KMS-11 (cell line): ENCODE data around the gene UTS2B.

Experiments
- H2AFZ ChIP-seq: fragments of 200-600 bp; sonication (generic); 2 replicates; pipeline ENCODE4 v1.6.1; 2016; ENCODE audit warnings: antibody characterized with exemption, mixed run types, low read depth
- H3K27ac ChIP-seq: fragments of 200-600 bp; sonication (generic); 2 replicates; pipeline ENCODE4 v1.6.1; 2016; ENCODE audit warnings: mild to moderate bottlenecking, mixed run types
- H3K27me3 ChIP-seq: fragments of 200-600 bp; sonication (generic); 2 replicates; pipeline ENCODE4 v1.6.1; 2017; ENCODE audit warnings: mild to moderate bottlenecking, low read depth, mixed run types, moderate library complexity; ENCODE audit not compliant: insufficient read depth
- H3K36me3 ChIP-seq: fragments of 200-600 bp; sonication (generic); 2 replicates; pipeline ENCODE4 v1.6.1; 2017; ENCODE audit warnings: mild to moderate bottlenecking, mixed run types; ENCODE audit not compliant: insufficient read depth
- H3K4me1 ChIP-seq: fragments of 200-600 bp; sonication (generic); 2 replicates; pipeline ENCODE4 v1.6.1; 2016; ENCODE audit warnings: mild to moderate bottlenecking, low read depth, mixed run types; ENCODE audit not compliant: poor library complexity, severe bottlenecking
- H3K4me2 ChIP-seq: fragments of 200-600 bp; sonication (generic); 2 replicates; pipeline ENCODE4 v1.7.0; 2016; ENCODE audit warnings: mild to moderate bottlenecking, mixed run types
- H3K4me3 ChIP-seq: fragments of 200-600 bp; sonication (generic); IDR thresholded peaks from 2 replicates; pipeline ENCODE4 v1.6.1; 2017; ENCODE audit warnings: low read depth, low read length, mixed read lengths; ENCODE audit not compliant: insufficient read depth
- H3K79me2 ChIP-seq: fragments of 200-600 bp; sonication (generic); 2 replicates; pipeline ENCODE4 v1.6.1; 2016; ENCODE audit warnings: low read depth, mixed run types; ENCODE audit not compliant: insufficient read depth
- H3K9ac ChIP-seq: fragments of 200-600 bp; sonication (generic); 2 replicates; pipeline ENCODE4 v1.6.1; 2016; ENCODE audit warnings: mild to moderate bottlenecking, mixed run types
- H4K20me1 ChIP-seq: fragments of 200-600 bp; sonication (generic); 2 replicates; pipeline ENCODE4 v1.6.1; 2016; ENCODE audit warnings: mild to moderate bottlenecking, mixed run types; ENCODE audit not compliant: insufficient read depth
- TF ChIP-seq, protein P1 (sequence below): fragments of 200-600 bp; sonication (generic); conservative IDR thresholded peaks from 2 replicates; pipeline ENCODE4 v1.6.1; 2017; ENCODE audit warnings: low read depth, mild to moderate bottlenecking, antibody characterized with exemption, low read length, moderate library complexity, mixed read lengths

The UTS2B gene

GRCh38 chr3:191262650-191263049, 67.7 kb downstream of the UTS2B start:
- H3K4me1 ChIP-seq, result no peaks in the 10 kb centered on the region

GRCh38 chr3:191261304-191261638, 69.1 kb downstream of the UTS2B start:
- Histone ChIP-seq H3K36me3 (no peaks in the 10 kb centered on the region), H3K27me3 (no peaks in the 10 kb centered on the region), H4K20me1 (no peaks in the 10 kb centered on the region), H2AFZ (no peak overlapping the region), H3K79me2 (no peaks in the 10 kb centered on the region), H3K4me3 (no peak overlapping the region), H3K4me2 (no peak overlapping the region), H3K9ac (no peak overlapping the region), H3K27ac (no peak overlapping the region), H3K4me1 (peaks cover 5% of the 10 kb centered on the region)
- TF ChIP-seq, protein P1, sequence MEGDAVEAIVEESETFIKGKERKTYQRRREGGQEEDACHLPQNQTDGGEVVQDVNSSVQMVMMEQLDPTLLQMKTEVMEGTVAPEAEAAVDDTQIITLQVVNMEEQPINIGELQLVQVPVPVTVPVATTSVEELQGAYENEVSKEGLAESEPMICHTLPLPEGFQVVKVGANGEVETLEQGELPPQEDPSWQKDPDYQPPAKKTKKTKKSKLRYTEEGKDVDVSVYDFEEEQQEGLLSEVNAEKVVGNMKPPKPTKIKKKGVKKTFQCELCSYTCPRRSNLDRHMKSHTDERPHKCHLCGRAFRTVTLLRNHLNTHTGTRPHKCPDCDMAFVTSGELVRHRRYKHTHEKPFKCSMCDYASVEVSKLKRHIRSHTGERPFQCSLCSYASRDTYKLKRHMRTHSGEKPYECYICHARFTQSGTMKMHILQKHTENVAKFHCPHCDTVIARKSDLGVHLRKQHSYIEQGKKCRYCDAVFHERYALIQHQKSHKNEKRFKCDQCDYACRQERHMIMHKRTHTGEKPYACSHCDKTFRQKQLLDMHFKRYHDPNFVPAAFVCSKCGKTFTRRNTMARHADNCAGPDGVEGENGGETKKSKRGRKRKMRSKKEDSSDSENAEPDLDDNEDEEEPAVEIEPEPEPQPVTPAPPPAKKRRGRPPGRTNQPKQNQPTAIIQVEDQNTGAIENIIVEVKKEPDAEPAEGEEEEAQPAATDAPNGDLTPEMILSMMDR, result no peak

More at GRCh38 chr3:191262650-191263049, 67.7 kb downstream of the UTS2B start:
- no peak overlapping the region for H2AFZ ChIP-seq
- H3K27ac ChIP-seq, result no peak overlapping the region
- H3K79me2 ChIP-seq, result no peaks in the 10 kb centered on the region
- H3K4me2 ChIP-seq, result no peak overlapping the region
- no peak overlapping the region for H3K4me3 ChIP-seq
- no peaks in the 10 kb centered on the region for H3K27me3 ChIP-seq
- no peak overlapping the region for H3K9ac ChIP-seq
- H4K20me1 ChIP-seq, result no peaks in the 10 kb centered on the region
- TF ChIP-seq, protein P1, result no peak
- no peaks in the 10 kb centered on the region for H3K36me3 ChIP-seq

GRCh38 chr3:191260431-191261303, 69.7 kb downstream of the UTS2B start:
- Histone ChIP-seq H3K79me2 (no peaks in the 10 kb centered on the region), H3K4me2 (no peak overlapping the region), H3K27ac (no peak overlapping the region)

GRCh38 chr3:191259486-191259885, 70.8 kb downstream of the UTS2B start:
- Histone ChIP-seq H3K4me1 (peaks cover 14% of the 10 kb centered on the region), H3K4me3 (no peak overlapping the region), H3K27me3 (no peaks in the 10 kb centered on the region), H3K36me3 (no peaks in the 10 kb centered on the region), H4K20me1 (no peaks in the 10 kb centered on the region), H3K79me2 (no peaks in the 10 kb centered on the region), H3K4me2 (no peak overlapping the region), H2AFZ (no peak overlapping the region), H3K27ac (no peak overlapping the region), H3K9ac (no peak overlapping the region)
- TF ChIP-seq, protein P1, result no peak

More at GRCh38 chr3:191260431-191261303, 69.7 kb downstream of the UTS2B start:
- H3K27me3 ChIP-seq, result no peaks in the 10 kb centered on the region
- TF ChIP-seq, protein P1, result no peak
- no peaks in the 10 kb centered on the region for H4K20me1 ChIP-seq
- H3K9ac ChIP-seq, result no peak overlapping the region
- no peak overlapping the region for H3K4me3 ChIP-seq
- no peak overlapping the region for H2AFZ ChIP-seq
- peaks cover 7% of the 10 kb centered on the region for H3K4me1 ChIP-seq
- H3K36me3 ChIP-seq, result no peaks in the 10 kb centered on the region
